Heart left ventricle (tissue), 16 donors: ENCODE data around the gene TNFAIP8L2. TPM values are rescaled to one million over a fixed set of nuclear protein-coding genes. Genes with fewer than 3 reads are reported as not detected.

ENCODE experiments used
- ATAC-seq, 4 donors: fragments of 200-7000 bp; cut with Tn5 transposase; one replicate each; pipeline ENCODE4 v1.9.1; 2020 to 2022; ENCODE audit warnings: moderate library complexity in 4 of 4, mild to moderate bottlenecking in 3 of 4, moderate number of reproducible peaks in 1 of 4
- DNase-seq, 5 donors: peaks; one replicate each; pipeline ENCODE4 v3.0.0-alpha.2; 2020
- H3K27ac ChIP-seq, 12 donors: fragments of 200-600 bp; sonication (generic) in 4 of 12; one replicate each; pipeline versions ENCODE4 v1.5.0 to v1.8.0; 2016 to 2022; ENCODE audit warnings: mild to moderate bottlenecking in 2 of 12
- H3K27me3 ChIP-seq, 9 donors: fragments of 200-600 bp; sonication (generic) in 2 of 9; one replicate each; pipeline versions ENCODE4 v1.5.1 to v1.8.0; 2016 to 2022; ENCODE audit warnings: mild to moderate bottlenecking in 3 of 9
- H3K36me3 ChIP-seq, 9 donors: fragments of 200-600 bp; sonication (generic) in 2 of 9; one replicate each; pipeline versions ENCODE4 v1.5.0 to v1.8.0; 2018 to 2022; ENCODE audit warnings: mild to moderate bottlenecking in 2 of 9
- H3K4me1 ChIP-seq, 12 donors: fragments of 200-600 bp; sonication (generic) in 4 of 12; one replicate each; pipeline versions ENCODE4 v1.5.0 to v1.8.0; 2016 to 2022; ENCODE audit warnings: mild to moderate bottlenecking in 3 of 12
- H3K4me3 ChIP-seq, 12 donors: fragments of 200-600 bp; sonication (generic) in 4 of 12; one replicate each; pipeline versions ENCODE4 v1.5.0 to v1.8.0; 2017 to 2022; ENCODE audit warnings: mild to moderate bottlenecking in 9 of 12, moderate library complexity in 4 of 12
- H3K9me3 ChIP-seq, 12 donors: fragments of 200-600 bp; sonication (generic) in 4 of 12; one replicate each; pipeline versions ENCODE4 v1.5.0 to v1.8.0; 2016 to 2022; ENCODE audit warnings: mild to moderate bottlenecking in 1 of 12
- POLR2A ChIP-seq, 2 donors: fragments of 450-650 bp; IDR thresholded peaks; one replicate each; pipeline ENCODE4 v1.6.1; 2017; ENCODE audit warnings: antibody characterized with exemption in 2 of 2, mild to moderate bottlenecking in 2 of 2, moderate library complexity in 2 of 2
- WGBS, 4 donors: extraction: QIAGEN DNeasy Blood & Tissue Kit in 2 of 4; methylation state at CpG; one replicate each; pipeline versions ENCODE4 v1.1.5 to v1.1.7; 2013 to 2018; 5-methylcytosine and 5-hydroxymethylcytosine counted together
- intact Hi-C, 10 donors: fragments of 100-400 bp; cut with DNase I; formaldehyde crosslinking; loops; one replicate each; pipeline versions ENCODE4 v1.11.1 to v1.14.2; 2022
- polyA plus RNA-seq, 2 donors: library from polyadenylated mRNA; stranded (reverse); fragments of 200-250 nt; gene quantifications; one replicate each; pipeline ENCODE4 v1.2.3, GENCODE V29; 2013
- total RNA-seq, 9 donors: library from RNA; depleted of rRNA in 2 of 9; stranded (reverse); fragments of >200 nt in 2 of 9; fragmentation: NEBNext Ultra II Directional in 3 of 9; extraction: Animal tissue kit (Norgen Biotek cat#: 25700) in 3 of 9; gene quantifications; one replicate each; pipeline versions ENCODE4 v1.1.0 to v1.2.4, GENCODE V29; 2016 to 2023
- TF ChIP-seq, protein P1 (sequence below), 12 donors: fragments of 200-600 bp; sonication (generic) in 4 of 12; IDR thresholded peaks; one replicate each; pipeline versions ENCODE4 v1.5.0 to v1.8.0; 2018 to 2022; ENCODE audit warnings: antibody characterized with exemption in 12 of 12, mild to moderate bottlenecking in 5 of 12
- donor health status: ischemic (EF 13 %, LVEDD 7.1; RV severe dilation, severe dysfunction).
- donor health status: healthy with polysubstance abuse.
- donor health status: DM: no; HTN: yes; CAD: no.
- donor health status: DM: no; HTN: no; CAD: no.
- donor health status: ischemic (EF 25% LVEDD 6.9; RV normal size, moderate dysfunction).
- donor health status: ischemic (EF 25% LVEDD 5.7; RV mildly dilated, moderate dysfunction).
- donor health status: healthy.
- donor health status: DM: yes; HTN: yes; CAD: no.
- donor health status: ischemic (EF 35%, LVEDD 5.7; RV mildly dilated, moderate dysfunction).
- donor health status: nonischemic (EF 11% LVEDD 7.7; RV severe dilation, severe dysfunction).
- donor health status: DM: yes; HTN: yes; CAD: no.
- donor health status: PGD.
- donor health status: ischemic (EF 29% LVEDD 5.4; RV normal size, mild dysfunction).
- donor health status: nonischemic (EF 23%, LVEDD 6.1; RV moderate dilation, normal function).

Gene TNFAIP8L2
- total and polyA plus RNA-seq, 11 donors, result 0.49 to 7.9 (median 1.6) TPM

DNA sequence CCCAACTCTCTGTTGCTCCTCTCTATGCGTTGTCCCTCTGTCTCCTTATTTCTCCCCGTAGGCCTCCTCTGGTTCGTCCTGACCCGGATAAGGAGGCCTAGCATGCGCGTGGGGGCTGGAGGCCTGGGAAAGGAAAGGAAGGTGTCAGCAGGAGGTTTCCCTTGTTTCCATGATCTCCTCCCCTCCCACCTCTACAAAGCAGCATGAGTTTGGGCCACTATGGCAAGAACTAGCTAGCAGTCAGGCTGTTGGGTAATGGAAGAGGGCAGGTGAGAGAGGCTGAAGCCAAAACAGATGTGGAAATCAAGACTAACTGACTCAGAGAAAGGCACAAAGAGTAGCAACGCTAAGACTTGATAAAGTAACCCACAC is 9.3 kb upstream of the TNFAIP8L2 start:
- intact Hi-C loops, result loop anchor here in 2 of 10 donors (2.0 to 10.0 kb wide), 3 partner anchors 18 to 140 kb away; partner anchors contain the start of genes LYSMD1 (in 1 of the 2), MINDY1 (in 1 of the 2) and PRUNE1 (in 1 of the 2)
- H3K4me3 ChIP-seq, result peak overlapping the region; percentile 66 to 97 (median 84)
- H3K4me1 ChIP-seq, result peaks cover 13 to 47% (median 37%) of the 10 kb centered on the region in 12 donors
- peaks cover 0 to 6% (median 0%) of the 10 kb centered on the region in 9 donors for H3K36me3 ChIP-seq
- 2 to 12% (median 9%) methylated on average over 7 of the region's 7 CpGs for WGBS, 4 donors
- H3K27me3 ChIP-seq, result peaks cover 0 to 5% (median 0%) of the 10 kb centered on the region in 9 donors
- no peaks in the 10 kb centered on the region for H3K9me3 ChIP-seq
- ATAC-seq (peak in 1 of 4 donors; percentile 0), DNase-seq (no peak)
- TF ChIP-seq, protein P1, sequence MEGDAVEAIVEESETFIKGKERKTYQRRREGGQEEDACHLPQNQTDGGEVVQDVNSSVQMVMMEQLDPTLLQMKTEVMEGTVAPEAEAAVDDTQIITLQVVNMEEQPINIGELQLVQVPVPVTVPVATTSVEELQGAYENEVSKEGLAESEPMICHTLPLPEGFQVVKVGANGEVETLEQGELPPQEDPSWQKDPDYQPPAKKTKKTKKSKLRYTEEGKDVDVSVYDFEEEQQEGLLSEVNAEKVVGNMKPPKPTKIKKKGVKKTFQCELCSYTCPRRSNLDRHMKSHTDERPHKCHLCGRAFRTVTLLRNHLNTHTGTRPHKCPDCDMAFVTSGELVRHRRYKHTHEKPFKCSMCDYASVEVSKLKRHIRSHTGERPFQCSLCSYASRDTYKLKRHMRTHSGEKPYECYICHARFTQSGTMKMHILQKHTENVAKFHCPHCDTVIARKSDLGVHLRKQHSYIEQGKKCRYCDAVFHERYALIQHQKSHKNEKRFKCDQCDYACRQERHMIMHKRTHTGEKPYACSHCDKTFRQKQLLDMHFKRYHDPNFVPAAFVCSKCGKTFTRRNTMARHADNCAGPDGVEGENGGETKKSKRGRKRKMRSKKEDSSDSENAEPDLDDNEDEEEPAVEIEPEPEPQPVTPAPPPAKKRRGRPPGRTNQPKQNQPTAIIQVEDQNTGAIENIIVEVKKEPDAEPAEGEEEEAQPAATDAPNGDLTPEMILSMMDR (IDR thresholded peaks at IDR 0.05), result no peak
- no peak for TF ChIP-seq POLR2A (IDR thresholded peaks at IDR 0.05)
- peak overlapping the region; percentile 0 to 92 (median 87) for H3K27ac ChIP-seq

DNA sequence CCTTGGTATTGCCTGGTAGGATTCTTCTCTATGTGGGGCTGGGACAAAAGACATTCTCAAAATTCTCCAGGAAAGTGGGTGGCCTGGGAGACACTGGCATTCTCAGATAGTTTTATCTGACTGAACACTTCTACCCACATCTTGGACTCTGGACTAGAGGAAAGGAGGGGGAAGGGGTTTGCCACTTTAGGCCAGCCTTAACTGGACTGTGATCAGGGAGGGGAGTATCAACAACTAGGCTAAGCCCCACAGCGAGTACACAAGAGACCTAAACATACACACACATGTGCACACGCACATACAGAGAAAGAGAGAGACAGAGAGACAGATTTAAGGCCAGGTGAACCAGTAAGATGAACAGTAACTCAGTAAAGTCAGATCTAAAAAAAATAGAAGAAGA is 8.8 kb upstream of the TNFAIP8L2 start:
- Histone ChIP-seq H3K4me1 (peaks cover 11 to 42% (median 33%) of the 10 kb centered on the region in 12 donors), H3K27me3 (peaks cover 0 to 5% (median 0%) of the 10 kb centered on the region in 9 donors), H3K4me3 (peak overlapping the region in 2 of 12 donors; percentile 83 to 97), H3K36me3 (peaks cover 0 to under 1% (median 0%) of the 10 kb centered on the region in 9 donors), H3K27ac (peak overlapping the region in 9 of 12 donors; percentile 81 to 92 (median 89)), H3K9me3 (no peaks in the 10 kb centered on the region)
- DNase-seq (no peak), ATAC-seq (no peak)
- intact Hi-C loops, result loop anchor here in 2 of 10 donors (2.0 to 10.0 kb wide), 3 partner anchors 17 to 140 kb away; partner anchors contain the start of genes LYSMD1 (in 1 of the 2), MINDY1 (in 1 of the 2) and PRUNE1 (in 1 of the 2)
- TF ChIP-seq, protein P1 (IDR thresholded peaks at IDR 0.05), result no peak
- TF ChIP-seq POLR2A (IDR thresholded peaks at IDR 0.05), result no peak
- 90 to 98% (median 93%) methylated on average over 2 of the region's 2 CpGs for WGBS, 4 donors

DNA sequence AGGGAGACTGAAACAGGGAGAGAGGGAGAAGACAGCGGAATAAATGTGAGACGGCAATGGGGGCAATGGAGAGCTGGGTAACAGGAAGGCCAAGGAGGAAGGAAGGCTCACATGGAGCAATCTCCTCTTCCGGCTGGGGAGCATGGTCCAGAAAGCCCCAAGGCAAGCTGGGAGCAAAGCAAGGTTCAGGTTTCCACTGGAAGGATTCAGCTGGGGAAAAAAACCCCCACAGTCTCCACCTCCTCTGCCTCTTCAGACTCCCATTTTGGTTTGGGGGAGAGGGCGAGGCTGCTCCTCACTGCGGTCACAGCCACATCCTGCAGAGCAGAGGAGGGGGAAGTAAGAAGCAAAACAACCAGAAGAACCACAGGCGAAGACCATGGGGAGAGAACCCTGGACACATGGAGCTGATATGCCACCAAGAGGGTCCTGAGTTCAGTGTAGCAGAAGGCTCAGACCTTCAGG is 650 bp downstream of the TNFAIP8L2 start:
- ATAC-seq (peak in 3 of 4 donors; percentile 26 to 48 (median 36)), DNase-seq (no peak)
- Histone ChIP-seq H3K27me3 (no peaks in the 10 kb centered on the region), H3K4me1 (peaks cover 0 to 43% (median 6%) of the 10 kb centered on the region in 12 donors), H3K36me3 (peaks cover 0 to 57% (median 47%) of the 10 kb centered on the region in 9 donors), H3K27ac (peak overlapping the region in 4 of 12 donors; percentile 34 to 94 (median 48)), H3K4me3 (peak overlapping the region in 9 of 12 donors; percentile 0 to 71 (median 39)), H3K9me3 (no peaks in the 10 kb centered on the region)
- intact Hi-C loops, result loop anchor here in 8 of 10 donors (2.0 to 10.0 kb wide), 8 partner anchors 35 to 932 kb away; no protein-coding TSS in a partner anchor
- TF ChIP-seq, protein P1 (IDR thresholded peaks at IDR 0.05), result no peak
- TF ChIP-seq POLR2A (IDR thresholded peaks at IDR 0.05), result no peak
- 76 to 87% (median 82%) methylated on average over 6 of the region's 6 CpGs for WGBS, 4 donors

DNA sequence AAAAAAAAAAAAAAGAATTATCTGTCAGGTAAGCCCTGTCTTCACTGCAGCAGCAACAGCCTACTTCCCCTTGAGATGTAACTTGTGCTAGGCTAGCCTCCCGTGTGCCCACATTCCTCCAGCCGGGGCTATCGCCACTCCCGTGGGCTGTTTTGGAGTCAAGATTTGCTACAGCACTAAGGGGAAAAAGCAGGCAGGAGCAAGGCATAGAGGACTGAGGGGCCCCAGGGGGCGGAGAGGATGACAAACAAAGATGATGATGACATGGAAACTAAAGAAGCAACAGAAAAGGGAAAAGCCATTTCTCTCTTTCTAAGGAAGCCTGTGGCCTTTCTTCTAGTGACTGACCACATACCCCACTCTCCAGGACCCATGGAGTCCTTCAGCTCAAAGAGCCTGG is 1.9 kb downstream of the TNFAIP8L2 start:
- H3K27ac ChIP-seq, result peak overlapping the region in 3 of 12 donors; percentile 17 to 94 (median 34)
- peaks cover 0 to 64% (median 47%) of the 10 kb centered on the region in 9 donors for H3K36me3 ChIP-seq
- intact Hi-C loops, result loop anchor here in 7 of 10 donors (5.0 to 10.0 kb wide), 6 partner anchors 36 to 934 kb away; no protein-coding TSS in a partner anchor
- TF ChIP-seq, protein P1 (IDR thresholded peaks at IDR 0.05), result no peak
- no peak for TF ChIP-seq POLR2A (IDR thresholded peaks at IDR 0.05)
- peaks cover 0 to 47% (median 6%) of the 10 kb centered on the region in 12 donors for H3K4me1 ChIP-seq
- peak overlapping the region in 2 of 12 donors; percentile 49 to 71 for H3K4me3 ChIP-seq
- H3K27me3 ChIP-seq, result no peaks in the 10 kb centered on the region
- ATAC-seq (no peak), DNase-seq (no peak)
- 78 to 85% (median 82%) methylated on average over 5 of the region's 5 CpGs for WGBS, 4 donors
- no peaks in the 10 kb centered on the region for H3K9me3 ChIP-seq
